Naive B cell (primary cell): ENCODE results near the gene PTGES. TPM values are rescaled to one million over a fixed set of nuclear protein-coding genes. Genes with fewer than 3 reads are reported as not detected.
"Not testable (repeated sequence)": the region's sequence is repeated elsewhere in the genome, so short reads cannot be mapped to it uniquely, and the experiment has no call there.

ENCODE experiments used
- ATAC-seq, 2 donors: fragments of 150-1000 bp; cut with Tn5 transposase; 2 replicates each; pipeline ENCODE4 v1.10.0; 2021; ENCODE audit warnings: low read depth in 2 of 2, mild to moderate bottlenecking in 2 of 2, moderate library complexity in 2 of 2
- DNase-seq: peaks from one replicate; pipeline ENCODE4 v3.0.0; 2022
- H3K27ac Mint-ChIP-seq, 6 donors: one replicate each; pipeline ENCODE4 v1.8.0; 2020 to 2022; ENCODE audit warnings: mild to moderate bottlenecking in 6 of 6, mixed read lengths in 6 of 6, moderate library complexity in 5 of 6, inconsistent platforms in 2 of 6
- H3K27me3 Mint-ChIP-seq, 3 donors: one replicate each; pipeline ENCODE4 v1.8.0; 2021 to 2022; ENCODE audit warnings: mixed read lengths in 3 of 3, mild to moderate bottlenecking in 1 of 3
- H3K36me3 Mint-ChIP-seq, 2 donors: one replicate each; pipeline ENCODE4 v1.8.0; 2020 to 2022; ENCODE audit warnings: mixed read lengths in 2 of 2, inconsistent platforms in 1 of 2, mild to moderate bottlenecking in 1 of 2
- H3K4me1 Mint-ChIP-seq, 3 donors: one replicate each; pipeline ENCODE4 v1.8.0; 2020 to 2022; ENCODE audit warnings: mixed read lengths in 3 of 3, inconsistent platforms in 1 of 3, mild to moderate bottlenecking in 1 of 3, moderate library complexity in 1 of 3
- H3K4me3 Mint-ChIP-seq, 8 donors: one replicate each; pipeline ENCODE4 v1.8.0; 2020 to 2022; ENCODE audit warnings: mild to moderate bottlenecking in 8 of 8, mixed read lengths in 8 of 8, moderate library complexity in 8 of 8, inconsistent platforms in 2 of 8
- H3K9me3 Mint-ChIP-seq, 7 donors: one replicate each; pipeline ENCODE4 v1.8.0; 2020 to 2022; ENCODE audit warnings: mixed read lengths in 7 of 7, mild to moderate bottlenecking in 5 of 7, inconsistent platforms in 2 of 7, moderate library complexity in 1 of 7
- polyA plus RNA-seq, 6 donors: library from polyadenylated mRNA; unstranded; fragments of 300-500 nt; fragmentation: Illumina TruSeq; gene quantifications; one replicate each; pipeline ENCODE4 v1.2.3, GENCODE V29; 2021; ENCODE audit warnings: low read depth in 6 of 6

PTGES gene
- polyA plus RNA-seq, 6 donors from 2014 or later = not detected

- DNase-seq = no peak
- Mint-ChIP-seq H3K4me1 (peaks cover under 1 to 3% (median 1%) of the 10 kb centered on the region in 3 donors), H3K9me3 (no peaks in the 10 kb centered on the region), H3K27ac (no peak overlapping the region), H3K27me3 (peaks cover 15 to 40% (median 17%) of the 10 kb centered on the region in 3 donors), H3K36me3 (no peaks in the 10 kb centered on the region), H3K4me3 (no peak overlapping the region)
- ATAC-seq = no peak
These were observed 10.4 kb upstream of the PTGES start for GRCh38 chr9:129762985-129763926.

GRCh38 chr9:129762370-129762984, 9.6 kb upstream of the PTGES start:
- H3K27me3 Mint-ChIP-seq = peaks cover 15 to 43% (median 19%) of the 10 kb centered on the region in 3 donors
- ATAC-seq = not testable (repeated sequence)

GRCh38 chr9:129761901-129762369, 9.1 kb upstream of the PTGES start:
- Mint-ChIP-seq H3K27me3 (peaks cover 17 to 43% (median 19%) of the 10 kb centered on the region in 3 donors), H3K4me3 (no peak overlapping the region), H3K27ac (no peak overlapping the region), H3K9me3 (no peaks in the 10 kb centered on the region), H3K36me3 (no peaks in the 10 kb centered on the region), H3K4me1 (peaks cover 5 to 12% (median 6%) of the 10 kb centered on the region in 3 donors)
- DNase-seq = no peak
- ATAC-seq = no peak

More at GRCh38 chr9:129762370-129762984, 9.6 kb upstream of the PTGES start:
- H3K4me3 Mint-ChIP-seq, H3K36me3 Mint-ChIP-seq, H3K9me3 Mint-ChIP-seq, H3K4me1 Mint-ChIP-seq, H3K27ac Mint-ChIP-seq, DNase-seq: not testable (repeated sequence)

DNA sequence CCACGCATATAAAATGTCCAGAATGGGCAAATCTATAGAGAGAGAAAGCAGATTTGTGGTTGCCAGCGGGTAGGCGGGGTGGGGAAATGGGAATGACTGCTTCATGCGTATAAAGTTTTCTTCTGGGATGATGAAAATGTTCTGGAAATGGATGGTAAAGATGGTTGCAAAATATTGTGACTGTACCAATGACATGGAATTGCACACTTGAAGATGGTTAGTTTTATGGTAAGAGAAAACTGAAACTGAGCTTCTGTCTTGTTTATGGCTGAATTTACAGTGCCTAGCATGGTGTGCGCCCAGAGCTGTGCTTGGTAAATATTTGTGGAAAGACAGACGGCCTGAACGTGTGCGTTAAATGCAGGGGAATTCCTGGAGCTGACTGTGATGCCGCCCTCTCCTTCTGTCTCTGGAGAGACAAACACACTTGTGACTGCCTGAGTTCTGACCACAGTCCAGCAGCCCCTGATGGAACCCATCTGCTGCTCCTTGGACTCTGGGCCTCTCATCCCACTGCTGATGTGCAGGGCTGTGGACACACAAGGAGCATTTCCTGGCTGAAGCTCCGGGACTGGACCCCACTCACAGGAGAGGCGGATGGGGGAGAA, 8.6 kb upstream of the PTGES start:
- peaks cover 7 to 13% (median 8%) of the 10 kb centered on the region in 3 donors for H3K4me1 Mint-ChIP-seq
- ATAC-seq = no peak

GRCh38 chr9:129760784-129761183, 7.9 kb upstream of the PTGES start:
- not testable (repeated sequence) for DNase-seq, H3K36me3 Mint-ChIP-seq, ATAC-seq, H3K9me3 Mint-ChIP-seq, H3K4me3 Mint-ChIP-seq, H3K27ac Mint-ChIP-seq
- Mint-ChIP-seq H3K27me3 (peaks cover 16 to 43% (median 19%) of the 10 kb centered on the region in 3 donors), H3K4me1 (peaks cover 7 to 13% (median 8%) of the 10 kb centered on the region in 3 donors)

More for the DNA sequence above, 8.6 kb upstream of the PTGES start:
- no peak overlapping the region for H3K27ac Mint-ChIP-seq
- H3K27me3 Mint-ChIP-seq = peaks cover 19 to 43% (median 19%) of the 10 kb centered on the region in 3 donors
- no peak for DNase-seq
- no peak overlapping the region for H3K4me3 Mint-ChIP-seq
- no peaks in the 10 kb centered on the region for H3K9me3 Mint-ChIP-seq
- H3K36me3 Mint-ChIP-seq = no peaks in the 10 kb centered on the region

DNA sequence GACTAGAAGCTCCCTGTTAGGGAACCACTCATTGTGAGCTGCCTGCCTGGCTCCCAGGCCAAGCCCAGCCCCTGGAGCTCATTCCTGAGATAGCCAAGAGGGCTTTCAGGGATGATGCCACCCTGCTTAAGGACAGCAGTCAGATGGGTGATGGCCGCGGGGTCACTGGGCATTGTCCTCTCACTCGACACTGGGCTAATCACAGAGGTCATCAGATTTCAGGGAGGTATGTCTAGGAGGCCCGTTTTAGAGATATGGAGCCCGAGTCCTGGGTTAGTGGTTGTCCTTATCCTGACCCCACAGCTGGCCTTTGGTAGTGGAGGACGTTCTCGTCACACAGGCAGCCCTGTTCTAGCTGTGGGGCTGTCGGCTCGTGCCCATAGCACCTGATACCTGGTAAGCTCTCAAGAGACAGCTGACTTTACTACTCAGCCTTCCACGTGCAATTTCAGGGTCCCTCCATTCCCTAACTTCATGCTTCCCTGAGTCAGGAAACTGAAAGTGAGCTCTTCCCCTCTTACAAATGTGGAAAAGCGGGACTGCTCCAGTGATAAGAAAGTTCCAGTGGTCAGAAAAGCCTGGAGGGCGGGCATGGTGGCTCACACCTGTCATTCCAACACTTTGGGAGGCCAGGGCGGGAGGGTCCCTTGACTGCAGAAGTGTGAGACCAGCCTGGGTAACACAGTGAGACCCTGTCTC, 7.1 kb upstream of the PTGES start:
- no peak overlapping the region for H3K4me3 Mint-ChIP-seq
- ATAC-seq = no peak
- H3K27ac Mint-ChIP-seq = no peak overlapping the region
- no peaks in the 10 kb centered on the region for H3K9me3 Mint-ChIP-seq
- no peaks in the 10 kb centered on the region for H3K36me3 Mint-ChIP-seq
- H3K4me1 Mint-ChIP-seq = peaks cover 7 to 13% (median 8%) of the 10 kb centered on the region in 3 donors
- no peak for DNase-seq
- H3K27me3 Mint-ChIP-seq = peaks cover 15 to 43% (median 19%) of the 10 kb centered on the region in 3 donors

- H3K4me3 Mint-ChIP-seq = no peak overlapping the region
- no peaks in the 10 kb centered on the region for H3K36me3 Mint-ChIP-seq
- H3K4me1 Mint-ChIP-seq = peaks cover 7 to 13% (median 8%) of the 10 kb centered on the region in 3 donors
- H3K27me3 Mint-ChIP-seq = peaks cover 15 to 43% (median 19%) of the 10 kb centered on the region in 3 donors
- ATAC-seq (no peak), DNase-seq (no peak)
- no peak overlapping the region for H3K27ac Mint-ChIP-seq
- no peaks in the 10 kb centered on the region for H3K9me3 Mint-ChIP-seq
These were observed 6.5 kb upstream of the PTGES start for GRCh38 chr9:129759319-129759718.

DNA sequence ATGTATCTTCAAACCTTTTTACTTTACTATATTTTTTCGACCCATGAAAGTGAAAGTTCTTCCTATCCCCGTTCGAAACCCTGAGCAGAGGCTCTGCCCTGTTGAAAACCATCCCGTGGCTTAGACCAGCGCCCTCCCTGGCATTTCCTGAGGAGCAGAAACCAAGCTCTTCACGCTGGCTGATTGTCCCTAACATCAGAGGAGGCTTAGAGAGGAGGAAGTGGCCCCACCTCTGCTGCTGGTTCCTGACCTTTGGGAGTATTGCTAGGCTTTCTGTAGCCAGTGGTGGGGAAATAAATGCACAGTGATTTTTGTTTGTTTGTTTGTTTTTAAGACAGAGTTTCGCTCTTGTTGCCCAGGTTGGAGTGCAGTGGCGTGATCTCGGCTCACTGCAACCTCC, 4.2 kb upstream of the PTGES start:
- H3K4me1 Mint-ChIP-seq = peaks cover 7 to 19% (median 8%) of the 10 kb centered on the region in 3 donors
- peaks cover 25 to 58% (median 39%) of the 10 kb centered on the region in 3 donors for H3K27me3 Mint-ChIP-seq
- no peak for DNase-seq
- ATAC-seq = no peak
- H3K36me3 Mint-ChIP-seq = no peaks in the 10 kb centered on the region
- H3K4me3 Mint-ChIP-seq = peak overlapping the region in 3 of 8 donors; percentile 12 to 52 (median 20)
- no peaks in the 10 kb centered on the region for H3K9me3 Mint-ChIP-seq
- H3K27ac Mint-ChIP-seq = no peak overlapping the region

DNA sequence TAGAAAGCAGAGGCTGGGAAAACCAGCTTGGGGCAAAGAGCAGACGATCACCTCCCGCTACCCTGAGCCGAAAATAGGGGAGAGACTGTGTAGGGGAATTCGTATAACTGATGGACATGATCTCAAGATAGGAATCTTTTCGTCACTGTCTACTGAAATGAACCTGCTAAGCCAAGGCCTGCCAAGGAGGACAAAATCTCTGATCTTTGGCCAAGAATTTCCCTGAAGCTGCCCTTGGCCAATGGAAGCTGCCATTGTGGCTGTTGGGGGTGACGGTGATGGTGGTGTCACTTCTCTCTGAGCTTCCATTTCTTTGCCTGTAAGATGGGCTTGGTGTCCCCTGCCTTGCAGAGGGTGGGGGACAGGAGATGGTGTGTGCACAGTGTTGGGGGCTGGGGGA, 3.3 kb upstream of the PTGES start:
- Mint-ChIP-seq H3K27ac (no peak overlapping the region), H3K36me3 (no peaks in the 10 kb centered on the region), H3K4me3 (peak overlapping the region in 1 of 8 donors; percentile 47), H3K27me3 (peaks cover 24 to 56% (median 40%) of the 10 kb centered on the region in 3 donors), H3K4me1 (peaks cover 7 to 19% (median 8%) of the 10 kb centered on the region in 3 donors), H3K9me3 (no peaks in the 10 kb centered on the region)
- ATAC-seq (no peak), DNase-seq (no peak)

DNA sequence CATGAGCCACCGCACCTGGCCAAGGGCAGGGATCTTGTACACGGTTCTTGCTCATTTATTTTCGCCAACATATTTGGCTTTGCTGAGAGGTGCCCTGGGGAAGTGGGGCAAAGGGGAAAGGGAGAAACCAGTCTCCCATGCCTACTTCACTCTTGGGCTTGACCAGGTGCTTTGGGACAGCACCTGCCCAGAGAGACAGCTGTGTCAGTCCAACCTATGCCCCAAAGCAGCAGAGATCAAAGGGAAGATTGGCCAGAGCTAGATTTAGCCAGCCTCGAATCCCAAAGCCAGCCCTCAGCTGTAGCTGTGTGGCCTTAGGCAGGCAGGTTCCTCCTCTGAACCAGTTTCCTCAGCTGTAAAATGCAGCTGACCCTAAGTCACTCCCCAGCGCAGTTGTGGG, 2.3 kb upstream of the PTGES start:
- Mint-ChIP-seq H3K27ac (no peak overlapping the region), H3K4me3 (no peak overlapping the region), H3K9me3 (no peaks in the 10 kb centered on the region), H3K27me3 (peaks cover 20 to 58% (median 40%) of the 10 kb centered on the region in 3 donors), H3K36me3 (no peaks in the 10 kb centered on the region), H3K4me1 (peaks cover 7 to 19% (median 8%) of the 10 kb centered on the region in 3 donors)
- DNase-seq (no peak), ATAC-seq (no peak)

DNA sequence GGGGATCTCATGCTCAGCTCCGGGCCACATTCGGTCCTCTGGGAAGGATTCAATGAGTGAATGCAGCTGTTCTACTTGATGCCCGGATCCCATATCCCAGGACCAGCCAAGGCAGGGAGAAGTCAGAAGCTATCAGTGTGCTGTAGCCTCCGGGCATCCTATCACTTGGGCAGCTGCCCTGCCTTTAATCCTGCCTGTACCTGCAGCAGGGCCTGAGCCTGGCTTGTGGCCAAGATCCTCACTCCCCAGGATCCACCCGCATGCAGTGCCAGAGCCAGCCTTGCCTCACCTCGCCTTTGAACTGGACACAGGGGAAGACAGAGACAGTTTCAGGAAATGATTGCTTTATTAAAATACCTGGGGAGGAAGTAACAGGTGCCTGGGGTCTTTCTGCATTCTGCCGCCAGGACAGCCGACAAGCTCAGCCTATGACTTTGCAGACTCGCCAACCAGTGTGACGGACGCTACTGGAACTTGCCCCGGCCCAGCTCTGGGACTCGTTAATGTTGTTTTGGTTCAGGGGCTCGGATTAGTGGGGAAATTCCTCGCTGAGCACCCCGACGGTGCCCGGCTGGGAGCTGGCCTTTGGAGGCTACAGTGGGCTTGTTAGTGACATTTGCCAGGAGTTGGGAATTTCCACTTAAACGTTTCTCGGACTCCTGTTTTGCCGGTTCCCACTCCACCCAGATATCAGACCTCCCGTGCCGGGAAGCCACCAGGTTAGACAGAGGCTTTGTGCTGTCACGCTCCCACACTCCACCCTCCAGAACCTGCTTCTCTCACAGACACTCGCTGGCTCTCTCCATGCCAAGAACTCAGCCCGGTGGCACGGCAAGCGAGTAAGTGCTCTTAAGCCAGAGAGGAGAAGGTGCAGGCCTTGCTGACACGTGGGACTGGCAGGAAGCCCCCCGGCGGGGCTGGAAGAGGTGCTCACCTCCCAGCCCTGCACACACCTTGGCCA, 721 bp downstream of the PTGES start:
- Mint-ChIP-seq H3K27me3 (peaks cover 13 to 37% (median 22%) of the 10 kb centered on the region in 3 donors), H3K4me3 (peak overlapping the region in 1 of 8 donors; percentile 50), H3K9me3 (no peaks in the 10 kb centered on the region), H3K4me1 (peaks cover 3 to 9% (median 4%) of the 10 kb centered on the region in 3 donors), H3K27ac (no peak overlapping the region), H3K36me3 (no peaks in the 10 kb centered on the region)
- DNase-seq = no peak
- no peak for ATAC-seq
